Measurements from ENCODE around the gene DIAPH2.
"Not testable (repeated sequence)": the region's sequence is repeated elsewhere in the genome, so short reads cannot be mapped to it uniquely, and the experiment has no call there.

The DIAPH2 gene

GRCh38 chrX:96824166-96824565 lies 139.5 kb downstream of the DIAPH2 start:
- ATAC-seq (no peak), DNase-seq (no peak)

GRCh38 chrX:96833333-96833732 lies 148.7 kb downstream of the DIAPH2 start:
- no peak for DNase-seq
- ATAC-seq = no peak

- no peak for DNase-seq
- no peak for ATAC-seq
Observed at GRCh38 chrX:96834137-96834536, 149.5 kb downstream of the DIAPH2 start.

- DNase-seq = no peak
- no peak for ATAC-seq
Observed at GRCh38 chrX:96835660-96836289, 151.1 kb downstream of the DIAPH2 start.

- ATAC-seq = no peak
Observed at GRCh38 chrX:96837808-96838207, 153.2 kb downstream of the DIAPH2 start.

GRCh38 chrX:96838537-96838936 lies 153.9 kb downstream of the DIAPH2 start:
- DNase-seq (no peak), ATAC-seq (no peak)

More at GRCh38 chrX:96837808-96838207, 153.2 kb downstream of the DIAPH2 start:
- DNase-seq = no peak

GRCh38 chrX:96841325-96841724 lies 156.7 kb downstream of the DIAPH2 start:
- ATAC-seq = no peak
- DNase-seq = no peak

- DNase-seq, ATAC-seq: not testable (repeated sequence)
Observed at GRCh38 chrX:96841866-96842265, 157.2 kb downstream of the DIAPH2 start.

GRCh38 chrX:96843566-96843965 lies 158.9 kb downstream of the DIAPH2 start:
- DNase-seq (no peak), ATAC-seq (no peak)

GRCh38 chrX:96846841-96847240 lies 162.2 kb downstream of the DIAPH2 start:
- DNase-seq (no peak), ATAC-seq (no peak)

GRCh38 chrX:96859422-96859821 lies 174.8 kb downstream of the DIAPH2 start:
- ATAC-seq, DNase-seq: not testable (repeated sequence)

- DNase-seq (no peak), ATAC-seq (no peak)
Observed at GRCh38 chrX:96861218-96861617, 176.6 kb downstream of the DIAPH2 start.

- DNase-seq (no peak), ATAC-seq (no peak)
Observed at GRCh38 chrX:96861661-96862060, 177.0 kb downstream of the DIAPH2 start.

GRCh38 chrX:96883608-96884007 lies 199.0 kb downstream of the DIAPH2 start, which contains the start of gene RPA4:
RPA4 (plus strand) TSS chrX:96883908; CDS start chrX:96884311, 403 bp downstream.
- ATAC-seq (no peak), DNase-seq (no peak)

GRCh38 chrX:96884027-96884426 lies 199.4 kb downstream of the DIAPH2 start:
- ATAC-seq = no peak
- DNase-seq = no peak

GRCh38 chrX:96889726-96890125 lies 205.1 kb downstream of the DIAPH2 start:
- no peak for ATAC-seq
- no peak for DNase-seq

GRCh38 chrX:96906741-96907140 lies 222.1 kb downstream of the DIAPH2 start:
- no peak for ATAC-seq
- no peak for DNase-seq

GRCh38 chrX:96907516-96908272 lies 223.1 kb downstream of the DIAPH2 start:
- ATAC-seq = no peak
- DNase-seq = no peak

- ATAC-seq (no peak), DNase-seq (no peak)
Observed at GRCh38 chrX:96909291-96909690, 224.6 kb downstream of the DIAPH2 start.

GRCh38 chrX:96918864-96919263 lies 234.2 kb downstream of the DIAPH2 start:
- no peak for DNase-seq
- no peak for ATAC-seq

- no peak for DNase-seq
- no peak for ATAC-seq
Observed at GRCh38 chrX:96919672-96920071, 235.0 kb downstream of the DIAPH2 start.

- no peak for DNase-seq
- ATAC-seq = no peak
Observed at GRCh38 chrX:96924581-96924980, 239.9 kb downstream of the DIAPH2 start.

GRCh38 chrX:96929036-96929435 lies 244.4 kb downstream of the DIAPH2 start:
- no peak for ATAC-seq
- DNase-seq = no peak

- DNase-seq (no peak), ATAC-seq (no peak)
Observed at GRCh38 chrX:96957718-96958117, 273.1 kb downstream of the DIAPH2 start.

Measured in stimulated activated naive CD8-positive, alpha-beta T cell treated with anti-CD3 and anti-CD28 coated beads, Interleukin-15, Interleukin-2, amounts not matched to agents 100 U/mL and 50 U/mL, for 24 hours (primary cell).